Right lobe of liver (tissue), 6 donors: ENCODE data around the gene C7orf33. TPM values are rescaled to one million over a fixed set of nuclear protein-coding genes. Genes with fewer than 3 reads are reported as not detected.
"Not testable (repeated sequence)": the region's sequence is repeated elsewhere in the genome, so short reads cannot be mapped to it uniquely, and the experiment has no call there.

ENCODE experiments used
- ATAC-seq, 4 donors: fragments of 200-7000 bp; cut with Tn5 transposase; one replicate each; pipeline ENCODE4 v1.9.1; 2020; ENCODE audit warnings: mild to moderate bottlenecking in 4 of 4, moderate library complexity in 4 of 4
- DNase-seq, 3 donors: peaks; one replicate each; pipeline ENCODE4 v3.0.0-alpha.2; 2020
- H3K27ac ChIP-seq, 3 donors: fragments of 200-600 bp; one replicate each; pipeline ENCODE4 v1.8.0; 2022
- H3K27me3 ChIP-seq, 2 donors: fragments of 200-600 bp; one replicate each; pipeline ENCODE4 v1.8.0; 2022
- H3K36me3 ChIP-seq, 4 donors: fragments of 200-600 bp; sonication (generic) in 1 of 4; one replicate each; pipeline versions ENCODE4 v1.5.1 to v1.8.0; 2017 to 2022; ENCODE audit warnings: control low read depth in 1 of 4
- H3K4me1 ChIP-seq, 4 donors: fragments of 200-600 bp; sonication (generic) in 1 of 4; one replicate each; pipeline versions ENCODE4 v1.5.1 to v1.8.0; 2017 to 2022; ENCODE audit warnings: control low read depth in 1 of 4
- H3K4me3 ChIP-seq, 3 donors: fragments of 200-600 bp; one replicate each; pipeline ENCODE4 v1.8.0; 2022
- H3K9me3 ChIP-seq, 4 donors: fragments of 200-600 bp; sonication (generic) in 1 of 4; one replicate each; pipeline versions ENCODE4 v1.5.1 to v1.8.0; 2017 to 2022; ENCODE audit warnings: control low read depth in 1 of 4
- CTCF ChIP-seq, 4 donors: fragments of 200-600 bp in 3 of 4; fragments of 450-650 bp in 1 of 4; IDR thresholded peaks; one replicate each; pipeline versions ENCODE4 v1.5.1 to v1.8.0; 2016 to 2022; ENCODE audit warnings: antibody characterized with exemption in 4 of 4, mild to moderate bottlenecking in 2 of 4
- POLR2A ChIP-seq: fragments of 450-650 bp; IDR thresholded peaks from one replicate; pipeline ENCODE4 v1.6.1; 2017; ENCODE audit warnings: antibody characterized with exemption, mild to moderate bottlenecking
- WGBS: methylation state at CpG from one replicate; pipeline ENCODE4 v1.1.6; 2018; ENCODE audit warnings: low coverage, low lambda C conversion rate; ENCODE audit not compliant: insufficient coverage; ENCODE audit errors: missing lambda C conversion rate; 5-methylcytosine and 5-hydroxymethylcytosine counted together
- intact Hi-C, 2 donors: fragments of 100-400 bp; cut with DNase I; formaldehyde crosslinking; loops; one replicate each; pipeline versions ENCODE4 v1.11.2 to v1.14.1; 2022
- total RNA-seq, 6 experiments: library from RNA; depleted of rRNA in 2 of 6; stranded (reverse); fragments of >200 nt in 2 of 6; fragmentation: NEBNext Ultra II Directional in 3 of 6; extraction: Animal tissue kit (Norgen Biotek cat#: 25700) in 3 of 6; gene quantifications; one replicate each; pipeline versions ENCODE4 v1.1.0 to v1.2.4, GENCODE V29; 2016 to 2023
- donor health status: DM: no; HTN: yes; CAD: no.
- donor health status: DM: no; HTN: no; CAD: no.
- donor health status: DM: no; HTN: no; CAD: no.
- donor health status: DM: no; HTN: yes; CAD: no.
- donor health status: DM: no; HTN: yes; CAD: no.

Gene C7orf33
- total RNA-seq, 6 experiments from 2014 or later, result not detected

DNA sequence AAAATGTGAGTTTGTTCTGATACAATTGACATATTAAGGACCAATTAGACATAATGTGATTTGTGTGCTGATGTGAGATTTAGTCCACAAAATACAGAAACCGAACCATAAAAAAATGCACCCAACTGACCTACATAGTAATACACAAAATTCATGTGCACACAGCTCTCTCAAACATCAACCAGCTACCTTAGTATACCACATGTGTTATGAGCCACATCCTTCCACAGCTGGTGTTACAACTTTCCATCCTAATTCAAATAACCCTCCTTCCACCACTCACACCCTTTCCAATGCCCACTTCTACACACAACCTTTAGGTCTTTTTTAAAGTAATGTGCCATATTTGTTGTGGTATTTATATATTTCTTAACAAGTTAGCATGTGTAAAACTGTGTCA, 31.7 kb upstream of the C7orf33 start:
- intact Hi-C loops, result no loop called here
- no peaks in the 10 kb centered on the region for H3K9me3 ChIP-seq
- 100% methylated on average over 1 of the region's 1 CpG for WGBS
- H3K27ac ChIP-seq, result no peak overlapping the region
- no peaks in the 10 kb centered on the region for H3K36me3 ChIP-seq
- no peaks in the 10 kb centered on the region for H3K4me1 ChIP-seq
- H3K27me3 ChIP-seq, result no peaks in the 10 kb centered on the region
- TF ChIP-seq CTCF (IDR thresholded peaks at IDR 0.05) (no peak), POLR2A (no peak)
- no peak for DNase-seq
- no peak overlapping the region for H3K4me3 ChIP-seq
- no peak for ATAC-seq

- DNase-seq, result no peak
- Histone ChIP-seq H3K27me3 (no peaks in the 10 kb centered on the region), H3K36me3 (no peaks in the 10 kb centered on the region), H3K4me1 (peaks cover 0 to 1% (median 0%) of the 10 kb centered on the region in 4 donors), H3K27ac (no peak overlapping the region), H3K9me3 (no peaks in the 10 kb centered on the region), H3K4me3 (no peak overlapping the region)
- TF ChIP-seq CTCF (IDR thresholded peaks at IDR 0.05) (no peak), POLR2A (no peak)
- intact Hi-C loops, result no loop called here
- ATAC-seq, result no peak
These were observed 29.5 kb upstream of the C7orf33 start for GRCh38 chr7:148561099-148561498.

DNA sequence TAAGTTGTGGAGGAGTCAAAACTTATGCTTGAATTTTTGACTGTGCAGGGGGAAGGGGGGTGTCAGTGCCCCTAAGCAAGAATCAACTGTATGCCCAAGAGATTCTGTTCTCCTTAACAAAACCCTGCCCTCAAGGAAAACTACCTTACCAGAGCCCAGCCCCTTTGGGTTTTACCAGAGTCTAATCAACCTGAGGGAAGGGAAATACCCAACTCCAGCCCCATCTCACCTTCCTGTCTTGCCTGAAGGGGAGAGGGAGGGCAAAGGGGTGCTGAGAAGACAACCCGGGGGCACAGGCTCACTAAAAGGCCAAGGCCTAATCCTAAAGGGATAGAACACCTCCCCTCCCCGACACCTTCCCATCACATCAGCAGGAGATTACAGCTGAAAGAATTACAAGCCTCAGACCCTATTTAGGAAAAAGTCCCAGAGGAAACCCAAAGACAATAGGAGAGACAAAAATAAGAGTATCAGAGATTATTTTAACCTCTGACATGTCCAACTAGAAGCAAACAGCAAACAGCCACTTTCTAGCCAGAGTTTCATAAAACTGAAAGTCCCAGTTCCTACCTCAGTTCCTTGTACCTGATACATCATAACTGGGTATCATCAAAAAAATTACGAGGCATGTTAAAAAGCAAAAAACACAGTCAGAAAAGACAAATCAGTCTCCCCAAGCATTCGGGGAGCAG, 26.8 kb upstream of the C7orf33 start:
- TF ChIP-seq POLR2A, result no peak
- no peak for TF ChIP-seq CTCF (IDR thresholded peaks at IDR 0.05)
- no peak overlapping the region for H3K4me3 ChIP-seq
- ATAC-seq (no peak), DNase-seq (no peak)
- peaks cover 0 to 10% (median 2%) of the 10 kb centered on the region in 4 donors for H3K4me1 ChIP-seq
- WGBS, result 42% methylated on average over 2 of the region's 4 CpGs
- peak overlapping the region in 1 of 3 donors; percentile 1 for H3K27ac ChIP-seq
- no peaks in the 10 kb centered on the region for H3K9me3 ChIP-seq
- H3K36me3 ChIP-seq, result no peaks in the 10 kb centered on the region
- intact Hi-C loops, result no loop called here
- no peaks in the 10 kb centered on the region for H3K27me3 ChIP-seq

DNA sequence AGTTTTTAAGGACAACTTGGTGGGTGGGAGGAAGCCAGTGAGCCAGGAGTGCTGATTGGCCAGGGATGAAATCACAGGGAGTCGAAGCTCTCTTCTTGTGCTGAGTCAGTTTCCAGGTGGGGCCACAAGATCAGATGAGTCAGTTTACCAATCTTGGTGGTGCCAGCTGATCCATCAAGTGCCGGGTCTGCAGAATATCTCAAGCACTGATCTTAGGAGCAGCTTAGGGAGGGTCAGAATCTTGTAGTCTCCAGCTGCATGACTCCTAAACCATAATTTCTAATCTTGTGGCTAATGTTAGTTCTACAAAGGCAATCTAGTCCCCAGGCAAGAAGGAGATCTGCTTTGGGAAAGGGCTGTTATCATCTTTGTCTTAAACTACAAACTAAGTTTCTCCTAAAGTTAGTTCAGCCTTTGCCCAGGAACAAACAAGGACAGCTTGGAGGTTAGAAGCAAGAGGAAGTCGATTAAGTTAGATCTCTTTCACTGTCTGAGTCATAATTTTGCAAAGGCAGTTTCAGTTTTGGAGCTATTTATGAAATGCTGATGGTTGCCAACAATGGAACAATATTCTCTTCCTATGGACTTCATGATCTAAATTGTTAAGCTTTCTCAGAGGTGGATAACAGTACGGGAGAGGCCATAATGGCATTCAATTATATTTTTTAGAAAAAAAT, 26.2 kb upstream of the C7orf33 start:
- peaks cover 0 to 10% (median 2%) of the 10 kb centered on the region in 4 donors for H3K4me1 ChIP-seq
- intact Hi-C loops, H3K27me3 ChIP-seq, DNase-seq, H3K36me3 ChIP-seq, H3K4me3 ChIP-seq, H3K9me3 ChIP-seq: not testable (repeated sequence)
- peak overlapping the region in 1 of 3 donors; percentile 1 for H3K27ac ChIP-seq
- WGBS, result 23% methylated on average over 2 of the region's 4 CpGs
- ATAC-seq, result peak; percentile 26 to 66 (median 45)

- Histone ChIP-seq H3K27ac (no peak overlapping the region), H3K9me3 (no peaks in the 10 kb centered on the region), H3K36me3 (no peaks in the 10 kb centered on the region), H3K27me3 (no peaks in the 10 kb centered on the region), H3K4me1 (peaks cover 0 to 10% (median 2%) of the 10 kb centered on the region in 4 donors), H3K4me3 (no peak overlapping the region)
- ATAC-seq, result peak; percentile 68 to 91 (median 78)
- TF ChIP-seq POLR2A (no peak), CTCF (IDR thresholded peaks at IDR 0.05) (no peak)
- intact Hi-C loops, result no loop called here
- WGBS, result 38% methylated on average over 6 of the region's 6 CpGs
- no peak for DNase-seq
These were observed 23.8 kb upstream of the C7orf33 start for GRCh38 chr7:148566736-148567135.
